PC-9 (cell line): ENCODE results near the gene PRPS1L1. TPM values are rescaled to one million over a fixed set of nuclear protein-coding genes. Genes with fewer than 3 reads are reported as not detected.

ENCODE experiments used
- BruUV-seq: library from RNA; stranded (reverse); fragments of 400-500 nt; replicated peaks from 2 replicates; lab custom pipeline; 2021; lab: Mats Ljungman, UMichigan
- CTCF ChIA-PET: fragments of 300-600 bp; sonication (Branson Sonifier 250); formaldehyde crosslinking; loops from one replicate; lab custom pipeline; 2022; ENCODE audit warnings: antibody characterized with exemption; lab: Charles Lee
- POLR2A ChIA-PET: fragments of 300-600 bp; sonication (Branson Sonifier 250); formaldehyde crosslinking; loops from one replicate; lab custom pipeline; 2022; ENCODE audit warnings: antibody characterized with exemption; ENCODE audit not compliant: unreplicated experiment; lab: Charles Lee
- DNase-seq, 2 experiments: peaks; one replicate each; pipeline versions ENCODE4 v3.0.0 to v3.0.0-alpha.2; 2015 to 2022; ENCODE audit warnings: mixed read lengths in 1 of 2
- H2AFZ ChIP-seq: fragments of 200-600 bp; sonication (generic); 2 replicates; pipeline ENCODE4 v1.8.1; 2017; ENCODE audit warnings: antibody characterized with exemption
- H3F3A ChIP-seq: fragments of 200-600 bp; sonication (generic); 2 replicates; pipeline ENCODE4 v1.8.1; 2017; ENCODE audit warnings: antibody characterized with exemption, mild to moderate bottlenecking, low read depth; ENCODE audit not compliant: insufficient read depth
- H3K27ac ChIP-seq: fragments of 200-600 bp; sonication (generic); 2 replicates; pipeline ENCODE4 v1.6.1; 2016; ENCODE audit warnings: mixed run types
- H3K27me3 ChIP-seq: fragments of 200-600 bp; sonication (generic); 2 replicates; pipeline ENCODE4 v1.6.1; 2016; ENCODE audit warnings: low read depth, mixed run types; ENCODE audit not compliant: insufficient read depth
- H3K36me3 ChIP-seq: fragments of 200-600 bp; sonication (generic); 2 replicates; pipeline ENCODE4 v1.6.1; 2016; ENCODE audit warnings: low read depth, mixed run types
- H3K4me1 ChIP-seq: fragments of 200-600 bp; sonication (generic); replicated peaks from 2 replicates; pipeline ENCODE4 v1.6.1; 2016; ENCODE audit warnings: mixed run types; ENCODE audit not compliant: insufficient read depth
- H3K4me2 ChIP-seq: fragments of 200-600 bp; sonication (generic); 2 replicates; pipeline ENCODE4 v1.6.1; 2017; ENCODE audit warnings: mixed run types
- H3K4me3 ChIP-seq: fragments of 200-600 bp; sonication (generic); 2 replicates; pipeline ENCODE4 v1.6.1; 2016; ENCODE audit warnings: mixed run types
- H3K79me2 ChIP-seq: fragments of 200-600 bp; sonication (generic); 2 replicates; pipeline ENCODE4 v1.6.1; 2017; ENCODE audit warnings: low read depth, mixed run types
- H3K9me2 ChIP-seq: fragments of 200-600 bp; sonication (generic); 2 replicates; pipeline ENCODE4 v1.8.1; 2017; ENCODE audit warnings: mild to moderate bottlenecking; ENCODE audit not compliant: insufficient read depth
- H3K9me3 ChIP-seq: fragments of 200-600 bp; sonication (generic); 2 replicates; pipeline ENCODE4 v1.8.1; 2016; ENCODE audit warnings: low read depth; ENCODE audit not compliant: insufficient read depth
- H4K20me1 ChIP-seq: fragments of 200-600 bp; sonication (generic); 2 replicates; pipeline ENCODE4 v1.8.1; 2017; ENCODE audit not compliant: insufficient read depth
- EZH2 ChIP-seq: fragments of 200-600 bp; sonication (generic); IDR thresholded peaks from 2 replicates; pipeline ENCODE4 v1.8.0; 2017; ENCODE audit warnings: antibody characterized with exemption, low read depth
- intact Hi-C: fragments of 100-400 bp; cut with micrococcal nuclease; formaldehyde crosslinking; loops from one replicate; pipeline ENCODE4 v1.10.0; 2022; ENCODE audit not compliant: unreplicated experiment
- total RNA-seq: library from RNA; stranded (reverse); gene quantifications from 2 replicates; pipeline ENCODE4 v1.2.3, GENCODE V29; 2021
- TF ChIP-seq, protein P1 (sequence below): fragments of 200-600 bp; sonication (generic); conservative IDR thresholded peaks from 2 replicates; pipeline ENCODE4 v1.6.1; 2017; ENCODE audit warnings: mixed run types, antibody characterized with exemption, mild to moderate bottlenecking, moderate library complexity

PRPS1L1 gene
- total RNA-seq, 1 experiment from 2014 or later, result not detected

DNA sequence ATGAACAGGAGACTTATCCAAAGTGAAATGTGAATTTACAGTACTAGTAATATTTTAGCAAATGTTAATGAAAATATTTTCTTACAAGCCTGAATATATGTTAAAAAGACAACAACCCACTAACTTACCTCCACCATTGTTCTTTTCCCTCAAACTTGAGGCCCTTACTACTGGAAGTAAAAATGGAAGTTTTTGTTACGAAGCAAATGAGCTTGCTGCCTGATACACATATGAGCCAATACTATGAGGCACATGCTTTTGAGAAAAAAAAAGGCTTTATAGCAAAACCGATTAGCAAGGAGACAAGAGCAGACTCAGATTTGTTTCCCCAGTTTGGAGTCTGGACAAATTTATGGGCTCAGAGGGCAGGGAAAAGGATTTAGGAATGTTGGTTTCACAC lies 29.0 kb downstream of the PRPS1L1 start:
- ChIA-PET POLR2A (no interaction called here), CTCF (no interaction called here)
- intact Hi-C loops, result no loop called here
- no peak overlapping the region for H3K4me2 ChIP-seq
- H4K20me1 ChIP-seq, result no peaks in the 10 kb centered on the region
- DNase-seq, result no peak
- peaks cover 8% of the 10 kb centered on the region; the same call in 1 of the 2 replicates for H3K4me1 ChIP-seq
- no peak overlapping the region for H3K4me3 ChIP-seq
- no TSS peak for BruUV-seq
- no peaks in the 10 kb centered on the region for H3K27me3 ChIP-seq
- H3K27ac ChIP-seq, result no peak overlapping the region
- H3K9me2 ChIP-seq, result no peaks in the 10 kb centered on the region
- no peaks in the 10 kb centered on the region for H3F3A ChIP-seq
- H3K36me3 ChIP-seq, result no peaks in the 10 kb centered on the region
- H3K9me3 ChIP-seq, result no peaks in the 10 kb centered on the region
- no peaks in the 10 kb centered on the region for H3K79me2 ChIP-seq
- TF ChIP-seq, protein P1, sequence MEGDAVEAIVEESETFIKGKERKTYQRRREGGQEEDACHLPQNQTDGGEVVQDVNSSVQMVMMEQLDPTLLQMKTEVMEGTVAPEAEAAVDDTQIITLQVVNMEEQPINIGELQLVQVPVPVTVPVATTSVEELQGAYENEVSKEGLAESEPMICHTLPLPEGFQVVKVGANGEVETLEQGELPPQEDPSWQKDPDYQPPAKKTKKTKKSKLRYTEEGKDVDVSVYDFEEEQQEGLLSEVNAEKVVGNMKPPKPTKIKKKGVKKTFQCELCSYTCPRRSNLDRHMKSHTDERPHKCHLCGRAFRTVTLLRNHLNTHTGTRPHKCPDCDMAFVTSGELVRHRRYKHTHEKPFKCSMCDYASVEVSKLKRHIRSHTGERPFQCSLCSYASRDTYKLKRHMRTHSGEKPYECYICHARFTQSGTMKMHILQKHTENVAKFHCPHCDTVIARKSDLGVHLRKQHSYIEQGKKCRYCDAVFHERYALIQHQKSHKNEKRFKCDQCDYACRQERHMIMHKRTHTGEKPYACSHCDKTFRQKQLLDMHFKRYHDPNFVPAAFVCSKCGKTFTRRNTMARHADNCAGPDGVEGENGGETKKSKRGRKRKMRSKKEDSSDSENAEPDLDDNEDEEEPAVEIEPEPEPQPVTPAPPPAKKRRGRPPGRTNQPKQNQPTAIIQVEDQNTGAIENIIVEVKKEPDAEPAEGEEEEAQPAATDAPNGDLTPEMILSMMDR, result no peak
- no peak for TF ChIP-seq EZH2
- no peak overlapping the region for H2AFZ ChIP-seq

DNA sequence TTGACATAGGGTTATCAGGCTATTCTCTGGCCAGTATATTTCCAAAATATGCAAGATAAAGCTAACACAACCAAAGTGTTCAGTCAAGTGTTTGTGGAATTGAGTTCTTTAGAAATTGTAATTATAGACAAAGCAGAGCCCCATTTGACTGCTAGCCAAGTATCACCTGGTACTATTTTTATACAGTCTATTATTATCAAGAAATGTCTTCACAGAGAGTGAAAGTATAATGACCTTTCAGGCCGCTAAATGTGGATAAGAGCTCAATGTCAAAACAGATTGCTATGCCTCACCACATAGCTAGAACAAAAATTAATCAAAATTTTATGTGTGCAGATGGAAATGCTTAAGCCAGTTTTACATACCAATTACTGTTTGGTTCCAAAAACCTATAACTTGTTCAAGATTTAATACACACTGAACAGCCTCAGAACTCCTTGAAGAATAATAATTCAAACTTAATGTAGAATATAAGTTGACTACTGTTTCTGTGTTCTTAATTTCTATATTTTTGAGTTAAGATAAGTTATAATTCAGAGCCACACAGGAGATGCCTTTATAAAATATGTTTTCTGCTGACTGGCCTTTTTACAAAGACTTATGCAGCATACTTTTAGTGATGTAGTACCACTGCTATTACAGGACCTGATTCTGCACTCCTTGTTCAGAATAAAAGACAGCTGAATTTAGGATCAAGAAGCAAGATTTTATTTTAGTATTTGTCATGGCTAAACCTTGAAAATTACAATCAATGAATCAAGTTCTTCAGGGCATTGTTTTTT lies 31.0 kb downstream of the PRPS1L1 start:
- Histone ChIP-seq H3K79me2 (no peaks in the 10 kb centered on the region), H4K20me1 (no peaks in the 10 kb centered on the region), H3K4me3 (no peak overlapping the region), H3K36me3 (no peaks in the 10 kb centered on the region), H3K9me2 (no peaks in the 10 kb centered on the region), H2AFZ (peak overlapping the region; percentile 16; the same call in 1 of the 2 replicates), H3K27ac (no peak overlapping the region), H3F3A (no peaks in the 10 kb centered on the region), H3K9me3 (no peaks in the 10 kb centered on the region), H3K4me2 (no peak overlapping the region), H3K27me3 (no peaks in the 10 kb centered on the region), H3K4me1 (no peaks in the 10 kb centered on the region)
- intact Hi-C loops, result no loop called here
- no TSS peak for BruUV-seq
- POLR2A ChIA-PET, result interaction anchor here (0.7 kb wide), 1 partner anchor 558 kb away, joined by 3 read pairs; no protein-coding TSS in a partner anchor
- CTCF ChIA-PET, result interaction anchor here (0.6 kb wide), 1 partner anchor 1105 kb away, joined by 4 read pairs; no protein-coding TSS in a partner anchor
- DNase-seq, result no peak
- TF ChIP-seq, protein P1, result no peak
- no peak for TF ChIP-seq EZH2

DNA sequence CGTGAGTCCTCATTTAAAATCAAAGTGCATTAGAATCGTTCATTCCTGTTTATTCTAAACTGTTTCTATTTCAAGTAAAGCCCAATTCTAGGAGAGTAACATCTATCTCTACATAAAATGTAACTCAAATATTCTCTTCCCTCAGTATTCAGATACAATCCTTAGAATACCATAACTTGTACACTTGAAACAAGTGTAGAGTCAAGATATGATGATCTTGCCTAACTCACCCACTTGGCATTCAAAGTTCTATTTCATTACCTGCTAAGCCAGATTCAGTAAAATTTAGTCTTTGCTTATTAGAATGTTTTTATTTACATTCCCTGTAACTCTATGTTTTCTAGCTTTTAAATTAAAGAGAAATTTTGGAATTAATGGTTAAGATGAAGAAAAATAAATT lies 31.6 kb downstream of the PRPS1L1 start:
- Histone ChIP-seq H3K9me3 (no peaks in the 10 kb centered on the region), H3K4me1 (no peaks in the 10 kb centered on the region), H3K9me2 (no peaks in the 10 kb centered on the region), H3K4me3 (no peak overlapping the region), H3K79me2 (no peaks in the 10 kb centered on the region), H4K20me1 (no peaks in the 10 kb centered on the region), H3K36me3 (no peaks in the 10 kb centered on the region), H3F3A (no peaks in the 10 kb centered on the region), H3K4me2 (no peak overlapping the region), H3K27me3 (no peaks in the 10 kb centered on the region), H3K27ac (no peak overlapping the region), H2AFZ (peak overlapping the region; percentile 16; the same call in 1 of the 2 replicates)
- ChIA-PET POLR2A (no interaction called here), CTCF (no interaction called here)
- BruUV-seq, result no TSS peak
- no peak for DNase-seq
- no peak for TF ChIP-seq EZH2
- TF ChIP-seq, protein P1, result no peak
- intact Hi-C loops, result no loop called here
